GM23248 (cell line): ENCODE measurements around the gene ZNF474.

Experiments
- EZH2 ChIP-seq: fragments of 200-600 bp; sonication (generic); IDR thresholded peaks from 2 replicates; pipeline ENCODE4 v1.6.1; 2018; ENCODE audit warnings: antibody characterized with exemption, mild to moderate bottlenecking; ENCODE audit not compliant: insufficient read depth, poor library complexity, severe bottlenecking
- EZH2phosphoT487 ChIP-seq: fragments of 200-600 bp; sonication (generic); IDR thresholded peaks from 2 replicates; pipeline ENCODE4 v1.6.1; 2018; ENCODE audit warnings: antibody characterized with exemption, moderate library complexity, mild to moderate bottlenecking, low read depth; ENCODE audit not compliant: insufficient read depth

DNA sequence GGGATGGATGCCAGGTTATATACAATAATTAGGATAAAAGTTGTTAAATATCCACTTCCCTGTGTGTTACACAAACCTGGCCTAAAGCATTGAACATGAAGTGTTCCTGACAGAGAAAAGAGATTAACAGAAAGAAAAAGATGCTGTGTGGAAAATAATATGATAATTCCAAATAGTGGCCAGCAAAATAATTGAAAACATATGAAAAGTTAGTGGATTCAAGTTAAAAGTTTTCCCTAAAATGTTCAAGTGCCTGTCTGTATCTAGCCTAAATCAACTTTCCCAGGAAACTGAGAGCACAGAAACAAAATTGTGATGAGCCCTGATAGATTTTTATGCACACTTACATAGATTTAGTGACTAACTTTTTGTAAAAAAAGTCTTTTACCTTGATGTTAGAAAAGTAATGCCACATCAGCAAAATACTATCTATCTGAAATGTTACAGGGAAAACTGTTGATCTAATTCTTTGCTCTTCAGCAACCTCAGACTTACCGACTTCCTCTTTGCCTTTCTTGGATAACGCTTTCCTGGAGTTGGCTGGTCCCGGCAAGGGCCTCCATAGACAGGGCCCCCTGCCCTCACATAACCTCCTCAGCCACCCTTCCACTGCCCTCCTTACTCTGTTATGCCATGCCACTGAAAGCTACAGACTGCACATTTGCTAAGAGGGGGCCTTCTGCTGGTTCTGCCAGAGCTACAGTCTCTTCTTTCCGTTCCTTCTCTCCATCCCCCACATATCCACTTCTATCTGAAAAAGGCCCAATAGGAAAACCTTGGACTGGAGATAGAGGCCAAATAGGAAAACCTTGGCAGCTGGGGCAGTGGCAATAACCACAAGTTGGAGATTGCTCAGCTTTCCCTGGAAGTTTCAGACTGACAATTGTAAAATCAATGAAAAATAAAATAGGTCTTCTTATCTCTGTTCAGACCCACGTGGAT is 44.4 kb downstream of the ZNF474 start:
- TF ChIP-seq EZH2phosphoT487: no peak
- TF ChIP-seq EZH2: no peak
